Upper lobe of left lung (tissue), 6 donors: ENCODE data around the gene DENND5B. TPM values are rescaled to one million over a fixed set of nuclear protein-coding genes. Genes with fewer than 3 reads are reported as not detected.
"Not testable (repeated sequence)": the region's sequence is repeated elsewhere in the genome, so short reads cannot be mapped to it uniquely, and the experiment has no call there.

Source experiments
- ATAC-seq, 2 donors: fragments of 200-7000 bp; cut with Tn5 transposase; one replicate each; pipeline ENCODE4 v1.9.1; 2022; ENCODE audit warnings: mild to moderate bottlenecking in 2 of 2, moderate library complexity in 2 of 2; ENCODE audit not compliant: low FRiP score in 2 of 2
- DNase-seq, 2 donors: peaks; one replicate each; pipeline ENCODE4 v3.0.0-alpha.2; 2019 to 2020
- H3K27ac ChIP-seq, 4 donors: fragments of 200-600 bp; sonication (generic); one replicate each; pipeline ENCODE4 v1.5.1; 2016 to 2019
- H3K27me3 ChIP-seq, 4 donors: fragments of 200-600 bp; sonication (generic); one replicate each; pipeline ENCODE4 v1.5.1; 2017 to 2019
- H3K36me3 ChIP-seq, 4 donors: fragments of 200-600 bp; sonication (generic); one replicate each; pipeline ENCODE4 v1.5.1; 2016 to 2019
- H3K4me1 ChIP-seq, 4 donors: fragments of 200-600 bp; sonication (generic); one replicate each; pipeline ENCODE4 v1.5.1; 2018 to 2019
- H3K4me3 ChIP-seq, 4 donors: fragments of 200-600 bp; sonication (generic); one replicate each; pipeline ENCODE4 v1.5.1; 2017 to 2019; ENCODE audit warnings: mild to moderate bottlenecking in 2 of 4, moderate library complexity in 1 of 4
- H3K9me3 ChIP-seq, 4 donors: fragments of 200-600 bp; sonication (generic); one replicate each; pipeline ENCODE4 v1.5.1; 2018 to 2019
- EP300 ChIP-seq, 4 donors: sonication (generic); formaldehyde crosslinking; IDR thresholded peaks; one replicate each; pipeline ENCODE4 v1.5.1; 2017; ENCODE audit warnings: antibody characterized with exemption in 4 of 4, control low read depth in 2 of 4
- POLR2A ChIP-seq, 4 donors: fragments of 450-650 bp; IDR thresholded peaks; one replicate each; pipeline ENCODE4 v1.5.1; 2016 to 2017; ENCODE audit warnings: antibody characterized with exemption in 4 of 4, mild to moderate bottlenecking in 2 of 4
- POLR2AphosphoS5 ChIP-seq, 2 donors: sonication (generic); formaldehyde crosslinking; IDR thresholded peaks; one replicate each; pipeline ENCODE4 v1.5.1; 2017; ENCODE audit warnings: antibody characterized with exemption in 2 of 2
- WGBS, 2 donors: methylation state at CpG; one replicate each; pipeline ENCODE4 v1.1.5; 2017 to 2018; 5-methylcytosine and 5-hydroxymethylcytosine counted together
- total RNA-seq, 6 donors: library from RNA; depleted of rRNA in 4 of 6; stranded (reverse); fragments of >200 nt in 4 of 6; gene quantifications; one replicate each; pipeline versions ENCODE4 v1.1.0 to v1.2.1, GENCODE V29; 2016 to 2021
- TF ChIP-seq, protein P1 (sequence below), 6 experiments: fragments of 450-650 bp in 4 of 6; fragments of 200-600 bp in 2 of 6; sonication (generic) in 2 of 6; IDR thresholded peaks; one replicate each; pipeline ENCODE4 v1.5.1; 2016 to 2019; ENCODE audit warnings: antibody characterized with exemption in 6 of 6
- donor health status: DM: no; HTN: no; CAD: no; lungs with moderate emphysema.
- donor health status: DM: no; HTN: yes; CAD: no; lungs with severe emphysema.

DENND5B gene
- total RNA-seq, 6 donors from 2014 or later, result 4.1 to 12.6 (median 5.8) TPM

GRCh38 chr12:31478425-31478824 is 112.5 kb downstream of the DENND5B start:
- TF ChIP-seq, protein P1, sequence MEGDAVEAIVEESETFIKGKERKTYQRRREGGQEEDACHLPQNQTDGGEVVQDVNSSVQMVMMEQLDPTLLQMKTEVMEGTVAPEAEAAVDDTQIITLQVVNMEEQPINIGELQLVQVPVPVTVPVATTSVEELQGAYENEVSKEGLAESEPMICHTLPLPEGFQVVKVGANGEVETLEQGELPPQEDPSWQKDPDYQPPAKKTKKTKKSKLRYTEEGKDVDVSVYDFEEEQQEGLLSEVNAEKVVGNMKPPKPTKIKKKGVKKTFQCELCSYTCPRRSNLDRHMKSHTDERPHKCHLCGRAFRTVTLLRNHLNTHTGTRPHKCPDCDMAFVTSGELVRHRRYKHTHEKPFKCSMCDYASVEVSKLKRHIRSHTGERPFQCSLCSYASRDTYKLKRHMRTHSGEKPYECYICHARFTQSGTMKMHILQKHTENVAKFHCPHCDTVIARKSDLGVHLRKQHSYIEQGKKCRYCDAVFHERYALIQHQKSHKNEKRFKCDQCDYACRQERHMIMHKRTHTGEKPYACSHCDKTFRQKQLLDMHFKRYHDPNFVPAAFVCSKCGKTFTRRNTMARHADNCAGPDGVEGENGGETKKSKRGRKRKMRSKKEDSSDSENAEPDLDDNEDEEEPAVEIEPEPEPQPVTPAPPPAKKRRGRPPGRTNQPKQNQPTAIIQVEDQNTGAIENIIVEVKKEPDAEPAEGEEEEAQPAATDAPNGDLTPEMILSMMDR (IDR thresholded peaks at IDR 0.05), result no peak
- TF ChIP-seq EP300 (IDR thresholded peaks at IDR 0.05), result no peak
- no peak for TF ChIP-seq POLR2A (IDR thresholded peaks at IDR 0.05)
- TF ChIP-seq POLR2AphosphoS5 (IDR thresholded peaks at IDR 0.05), result no peak
- DNase-seq (no peak), ATAC-seq (no peak)
- H3K4me3 ChIP-seq, result no peak overlapping the region
- H3K27me3 ChIP-seq, result no peaks in the 10 kb centered on the region
- no peak overlapping the region for H3K27ac ChIP-seq
- no peaks in the 10 kb centered on the region for H3K4me1 ChIP-seq
- no peaks in the 10 kb centered on the region for H3K36me3 ChIP-seq
- no peaks in the 10 kb centered on the region for H3K9me3 ChIP-seq
- 94 to 95% methylated on average over 5 of the region's 5 CpGs for WGBS, 2 donors

DNA sequence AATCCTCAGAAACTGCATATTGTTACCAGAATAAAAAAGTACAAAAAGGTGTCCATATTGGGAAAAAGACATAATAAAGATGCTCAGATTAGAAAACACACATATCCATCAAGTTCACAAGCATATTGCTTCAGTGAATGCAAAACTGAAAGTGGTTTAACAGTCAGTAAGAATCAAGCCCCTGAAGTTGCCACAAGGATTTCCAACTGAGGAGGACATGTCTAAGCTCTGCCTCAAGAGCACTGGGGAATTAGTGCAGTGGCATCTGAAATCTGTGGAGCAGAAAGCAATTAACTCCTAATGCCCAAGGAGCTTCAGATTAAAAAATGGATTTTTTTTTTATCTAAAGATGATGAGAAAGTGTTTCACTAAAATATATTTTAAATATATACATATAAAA is 113.2 kb downstream of the DENND5B start:
- H3K36me3 ChIP-seq, result no peaks in the 10 kb centered on the region
- no peaks in the 10 kb centered on the region for H3K4me1 ChIP-seq
- no peaks in the 10 kb centered on the region for H3K9me3 ChIP-seq
- ATAC-seq (no peak), DNase-seq (no peak)
- H3K27ac ChIP-seq, result no peak overlapping the region
- H3K4me3 ChIP-seq, result no peak overlapping the region
- TF ChIP-seq EP300 (IDR thresholded peaks at IDR 0.05) (no peak), POLR2A (IDR thresholded peaks at IDR 0.05) (no peak), POLR2AphosphoS5 (IDR thresholded peaks at IDR 0.05) (no peak)
- TF ChIP-seq, protein P1 (IDR thresholded peaks at IDR 0.05), result no peak
- H3K27me3 ChIP-seq, result no peaks in the 10 kb centered on the region

GRCh38 chr12:31476437-31476836 is 114.5 kb downstream of the DENND5B start:
- Histone ChIP-seq H3K27me3 (no peaks in the 10 kb centered on the region), H3K4me3 (no peak overlapping the region), H3K4me1 (no peaks in the 10 kb centered on the region), H3K27ac (no peak overlapping the region), H3K9me3 (no peaks in the 10 kb centered on the region), H3K36me3 (no peaks in the 10 kb centered on the region)
- 93 to 94% methylated on average over 4 of the region's 4 CpGs for WGBS, 2 donors
- ATAC-seq (no peak), DNase-seq (no peak)
- no peak for TF ChIP-seq EP300 (IDR thresholded peaks at IDR 0.05)
- no peak for TF ChIP-seq POLR2A (IDR thresholded peaks at IDR 0.05)
- TF ChIP-seq, protein P1 (IDR thresholded peaks at IDR 0.05), result no peak
- no peak for TF ChIP-seq POLR2AphosphoS5 (IDR thresholded peaks at IDR 0.05)

- ATAC-seq, H3K27me3 ChIP-seq, H3K9me3 ChIP-seq, DNase-seq, H3K4me1 ChIP-seq, H3K27ac ChIP-seq, H3K36me3 ChIP-seq, H3K4me3 ChIP-seq: not testable (repeated sequence)
- WGBS, 2 donors, result 85 to 92% methylated on average over 7 of the region's 7 CpGs
Measured at GRCh38 chr12:31475610-31476009, 115.3 kb downstream of the DENND5B start.

GRCh38 chr12:31474751-31475150 is 116.2 kb downstream of the DENND5B start:
- Histone ChIP-seq H3K4me3 (no peak overlapping the region), H3K36me3 (no peaks in the 10 kb centered on the region), H3K9me3 (no peaks in the 10 kb centered on the region), H3K27ac (no peak overlapping the region), H3K4me1 (no peaks in the 10 kb centered on the region), H3K27me3 (no peaks in the 10 kb centered on the region)
- 69 to 76% methylated on average over 2 of the region's 2 CpGs for WGBS, 2 donors
- ATAC-seq, result no peak
- TF ChIP-seq EP300 (IDR thresholded peaks at IDR 0.05) (no peak), POLR2A (IDR thresholded peaks at IDR 0.05) (no peak), POLR2AphosphoS5 (IDR thresholded peaks at IDR 0.05) (no peak)
- TF ChIP-seq, protein P1 (IDR thresholded peaks at IDR 0.05), result no peak
- DNase-seq, result no peak
